GM18502 (cell line): Measurements from ENCODE around the gene BCAP31.
"Not testable (repeated sequence)": the region's sequence is repeated elsewhere in the genome, so short reads cannot be mapped to it uniquely, and the experiment has no call there.

Experiments
- ATAC-seq: cut with Tn5 transposase; IDR thresholded peaks from one replicate; pipeline ENCODE4 v1.9.1; 2021; ENCODE audit warnings: mild to moderate bottlenecking; ENCODE audit not compliant: unreplicated experiment, poor library complexity

Gene BCAP31

GRCh38 chrX:153696986-153697722 is 27.0 kb downstream of the BCAP31 start:
- ATAC-seq, result not testable (repeated sequence)

GRCh38 chrX:153696538-153696937 is 27.6 kb downstream of the BCAP31 start:
- ATAC-seq, result not testable (repeated sequence)

GRCh38 chrX:153696100-153696499 is 28.1 kb downstream of the BCAP31 start:
- ATAC-seq, result no peak

GRCh38 chrX:153694687-153695270 is 29.4 kb downstream of the BCAP31 start:
- ATAC-seq, result no peak

GRCh38 chrX:153694256-153694655 is 29.9 kb downstream of the BCAP31 start:
- ATAC-seq, result not testable (repeated sequence)

GRCh38 chrX:153693216-153694086 is 30.7 kb downstream of the BCAP31 start:
- ATAC-seq, result no peak

GRCh38 chrX:153692611-153693156 is 31.5 kb downstream of the BCAP31 start:
- no peak for ATAC-seq

- no peak for ATAC-seq
Measured at GRCh38 chrX:153692003-153692402, 32.2 kb downstream of the BCAP31 start.

- ATAC-seq, result not testable (repeated sequence)
Measured at GRCh38 chrX:153691032-153691827, 33.0 kb downstream of the BCAP31 start.

- no peak for ATAC-seq
Measured at GRCh38 chrX:153690466-153690865, 33.7 kb downstream of the BCAP31 start.

GRCh38 chrX:153689654-153690465 is 34.3 kb downstream of the BCAP31 start:
- no peak for ATAC-seq

- no peak for ATAC-seq
Measured at GRCh38 chrX:153688911-153689590, 35.1 kb downstream of the BCAP31 start.

- no peak for ATAC-seq
Measured at GRCh38 chrX:153688506-153688905, 35.7 kb downstream of the BCAP31 start.

- no peak for ATAC-seq
Measured at GRCh38 chrX:153688071-153688470, 36.1 kb downstream of the BCAP31 start.

- no peak for ATAC-seq
Measured at GRCh38 chrX:153687121-153688039, 36.8 kb downstream of the BCAP31 start, which contains the start of gene SLC6A8. SLC6A8 (plus strand) TSS chrX:153687926; CDS start chrX:153688575, 649 bp downstream.

- ATAC-seq, result no peak
Measured at GRCh38 chrX:153686711-153687110, 37.5 kb downstream of the BCAP31 start.
